Superior temporal gyrus (tissue), 1 donor: ENCODE measurements around the gene CCDC27.

Source experiments
- DNase-seq: peaks from one replicate; pipeline ENCODE4 v3.0.0-alpha.2; 2016; ENCODE audit errors: extremely low spot score

CCDC27 gene

DNA sequence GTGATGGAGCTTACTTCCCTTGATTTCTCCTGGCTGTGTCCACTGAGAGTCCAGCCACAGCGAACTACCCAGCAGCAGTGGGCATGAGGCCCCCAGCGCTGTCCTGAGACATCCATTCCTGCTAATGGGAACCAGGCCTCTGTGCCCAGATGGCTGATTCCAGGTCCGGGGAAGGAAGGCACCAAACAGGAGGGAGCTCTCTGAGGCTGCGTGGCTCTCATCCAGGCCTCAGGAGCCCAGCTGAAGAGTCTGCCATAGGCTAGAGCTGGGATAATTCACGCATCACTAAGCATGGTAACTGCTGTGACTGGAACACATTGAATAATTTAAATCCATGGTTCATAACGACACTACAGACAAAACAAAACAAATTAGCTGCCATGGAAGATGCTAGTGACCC is 68.8 kb downstream of the CCDC27 start:
- DNase-seq, result no peak
